Ishikawa (cell line): Measurements from ENCODE around the gene FADS2.

Source experiments
- CEBPB ChIP-seq: IDR thresholded peaks from 2 replicates; pipeline ENCODE4 v1.6.1; 2012
- CREB1 ChIP-seq: IDR thresholded peaks from 2 replicates; pipeline ENCODE4 v1.6.1; 2012; ENCODE audit warnings: low read depth
- EGR1 ChIP-seq: IDR thresholded peaks from 2 replicates; pipeline ENCODE4 v1.6.1; 2012
- EP300 ChIP-seq: IDR thresholded peaks from 2 replicates; pipeline ENCODE4 v1.6.1; 2012; ENCODE audit warnings: borderline replicate concordance
- FOXM1 ChIP-seq: IDR thresholded peaks from 2 replicates; pipeline ENCODE4 v1.6.1; 2012; ENCODE audit warnings: low read depth, borderline replicate concordance
- NFIC ChIP-seq: IDR thresholded peaks from 2 replicates; pipeline ENCODE4 v1.6.1; 2012
- RAD21 ChIP-seq: IDR thresholded peaks from 2 replicates; pipeline ENCODE4 v1.6.1; 2012; ENCODE audit warnings: low read depth
- TAF1 ChIP-seq: IDR thresholded peaks from 2 replicates; pipeline ENCODE4 v1.6.1; 2012; ENCODE audit warnings: low read depth, mild to moderate bottlenecking
- TCF12 ChIP-seq: IDR thresholded peaks from 2 replicates; pipeline ENCODE4 v1.6.1; 2012; ENCODE audit warnings: low read depth
- TEAD4 ChIP-seq: IDR thresholded peaks from 2 replicates; pipeline ENCODE4 v1.6.1; 2012
- YY1 ChIP-seq: IDR thresholded peaks from 2 replicates; pipeline ENCODE4 v1.6.1; 2012; ENCODE audit warnings: low read depth
- ZBTB7A ChIP-seq: IDR thresholded peaks from 2 replicates; pipeline ENCODE4 v1.6.1; 2012; ENCODE audit warnings: low read depth
- TF ChIP-seq, protein P1 (sequence below): IDR thresholded peaks from 2 replicates; pipeline ENCODE4 v1.6.1; 2012; ENCODE audit warnings: low read depth, mild to moderate bottlenecking
- TF ChIP-seq, protein P2 (sequence below): IDR thresholded peaks from 2 replicates; pipeline ENCODE4 v1.6.1; 2012
- TF ChIP-seq, protein P3 (sequence below): IDR thresholded peaks from 2 replicates; pipeline ENCODE4 v1.6.1; 2012

Gene FADS2

DNA sequence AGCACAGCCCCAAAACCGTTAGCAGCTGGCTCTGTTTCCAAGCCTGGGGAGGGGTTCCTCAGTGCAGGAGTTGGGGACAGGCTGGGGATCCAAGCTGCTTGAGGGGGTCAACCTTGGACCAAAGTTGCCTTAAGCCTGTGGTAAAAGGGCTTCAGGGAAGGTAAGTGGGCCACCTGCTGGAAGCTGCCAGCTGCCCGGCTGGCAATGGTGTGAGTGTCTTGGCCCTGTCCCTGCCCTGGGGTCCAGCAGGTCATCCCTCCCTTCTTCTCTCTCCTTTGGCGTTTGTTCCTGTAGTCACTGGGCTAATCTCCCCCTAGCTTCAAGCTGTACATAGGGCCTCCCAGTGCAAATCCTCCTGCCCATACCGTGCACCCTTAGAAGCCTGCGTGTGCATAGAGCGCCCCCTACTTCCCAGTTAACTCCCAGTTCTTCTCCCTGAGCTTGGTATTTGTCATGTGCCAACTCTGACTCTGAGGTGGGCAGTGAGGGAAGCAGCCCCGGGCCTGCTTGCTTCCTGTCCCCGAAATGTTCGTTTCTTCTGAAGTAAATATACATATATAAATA is 40.1 kb upstream of the FADS2 start:
- TF ChIP-seq CREB1 (no peak), RAD21 (peak; percentile 60), TAF1 (no peak), YY1 (no peak), EGR1 (no peak), EP300 (no peak)
- TF ChIP-seq, protein P1, sequence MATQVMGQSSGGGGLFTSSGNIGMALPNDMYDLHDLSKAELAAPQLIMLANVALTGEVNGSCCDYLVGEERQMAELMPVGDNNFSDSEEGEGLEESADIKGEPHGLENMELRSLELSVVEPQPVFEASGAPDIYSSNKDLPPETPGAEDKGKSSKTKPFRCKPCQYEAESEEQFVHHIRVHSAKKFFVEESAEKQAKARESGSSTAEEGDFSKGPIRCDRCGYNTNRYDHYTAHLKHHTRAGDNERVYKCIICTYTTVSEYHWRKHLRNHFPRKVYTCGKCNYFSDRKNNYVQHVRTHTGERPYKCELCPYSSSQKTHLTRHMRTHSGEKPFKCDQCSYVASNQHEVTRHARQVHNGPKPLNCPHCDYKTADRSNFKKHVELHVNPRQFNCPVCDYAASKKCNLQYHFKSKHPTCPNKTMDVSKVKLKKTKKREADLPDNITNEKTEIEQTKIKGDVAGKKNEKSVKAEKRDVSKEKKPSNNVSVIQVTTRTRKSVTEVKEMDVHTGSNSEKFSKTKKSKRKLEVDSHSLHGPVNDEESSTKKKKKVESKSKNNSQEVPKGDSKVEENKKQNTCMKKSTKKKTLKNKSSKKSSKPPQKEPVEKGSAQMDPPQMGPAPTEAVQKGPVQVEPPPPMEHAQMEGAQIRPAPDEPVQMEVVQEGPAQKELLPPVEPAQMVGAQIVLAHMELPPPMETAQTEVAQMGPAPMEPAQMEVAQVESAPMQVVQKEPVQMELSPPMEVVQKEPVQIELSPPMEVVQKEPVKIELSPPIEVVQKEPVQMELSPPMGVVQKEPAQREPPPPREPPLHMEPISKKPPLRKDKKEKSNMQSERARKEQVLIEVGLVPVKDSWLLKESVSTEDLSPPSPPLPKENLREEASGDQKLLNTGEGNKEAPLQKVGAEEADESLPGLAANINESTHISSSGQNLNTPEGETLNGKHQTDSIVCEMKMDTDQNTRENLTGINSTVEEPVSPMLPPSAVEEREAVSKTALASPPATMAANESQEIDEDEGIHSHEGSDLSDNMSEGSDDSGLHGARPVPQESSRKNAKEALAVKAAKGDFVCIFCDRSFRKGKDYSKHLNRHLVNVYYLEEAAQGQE = no peak
- TF ChIP-seq, protein P2, sequence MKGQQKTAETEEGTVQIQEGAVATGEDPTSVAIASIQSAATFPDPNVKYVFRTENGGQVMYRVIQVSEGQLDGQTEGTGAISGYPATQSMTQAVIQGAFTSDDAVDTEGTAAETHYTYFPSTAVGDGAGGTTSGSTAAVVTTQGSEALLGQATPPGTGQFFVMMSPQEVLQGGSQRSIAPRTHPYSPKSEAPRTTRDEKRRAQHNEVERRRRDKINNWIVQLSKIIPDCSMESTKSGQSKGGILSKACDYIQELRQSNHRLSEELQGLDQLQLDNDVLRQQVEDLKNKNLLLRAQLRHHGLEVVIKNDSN = no peak
- TF ChIP-seq, protein P3, sequence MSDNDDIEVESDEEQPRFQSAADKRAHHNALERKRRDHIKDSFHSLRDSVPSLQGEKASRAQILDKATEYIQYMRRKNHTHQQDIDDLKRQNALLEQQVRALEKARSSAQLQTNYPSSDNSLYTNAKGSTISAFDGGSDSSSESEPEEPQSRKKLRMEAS = no peak

DNA sequence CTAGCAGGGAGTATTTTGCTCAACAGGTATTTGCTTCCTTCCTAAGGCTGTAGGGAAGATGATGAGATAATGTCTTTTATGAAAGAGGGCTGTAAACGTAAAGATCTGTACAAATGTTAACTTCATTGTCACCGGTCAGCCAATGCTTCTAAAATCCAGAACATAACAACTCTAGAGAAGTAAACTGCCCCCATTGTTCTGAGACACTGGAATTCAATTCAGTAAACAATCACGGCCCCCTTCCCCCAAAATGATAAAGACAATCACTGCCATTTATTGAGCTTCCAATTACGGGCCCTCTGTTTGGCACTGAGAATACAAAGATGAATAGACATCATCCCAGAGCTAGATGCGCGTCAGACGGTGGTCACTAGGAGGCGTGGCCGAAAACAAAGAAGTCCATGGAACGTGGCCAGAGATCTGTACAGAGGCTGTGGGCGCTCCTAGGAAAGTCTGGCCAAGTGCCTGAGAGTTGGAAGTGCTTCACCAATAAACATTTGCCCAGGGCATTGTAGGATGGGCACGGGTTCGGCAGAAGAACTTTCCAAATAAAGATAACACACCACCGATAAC is 36.3 kb upstream of the FADS2 start:
- peak; percentile 31; the same call in 1 of the 2 replicates for TF ChIP-seq NFIC
- TF ChIP-seq, protein P3 = no peak

DNA sequence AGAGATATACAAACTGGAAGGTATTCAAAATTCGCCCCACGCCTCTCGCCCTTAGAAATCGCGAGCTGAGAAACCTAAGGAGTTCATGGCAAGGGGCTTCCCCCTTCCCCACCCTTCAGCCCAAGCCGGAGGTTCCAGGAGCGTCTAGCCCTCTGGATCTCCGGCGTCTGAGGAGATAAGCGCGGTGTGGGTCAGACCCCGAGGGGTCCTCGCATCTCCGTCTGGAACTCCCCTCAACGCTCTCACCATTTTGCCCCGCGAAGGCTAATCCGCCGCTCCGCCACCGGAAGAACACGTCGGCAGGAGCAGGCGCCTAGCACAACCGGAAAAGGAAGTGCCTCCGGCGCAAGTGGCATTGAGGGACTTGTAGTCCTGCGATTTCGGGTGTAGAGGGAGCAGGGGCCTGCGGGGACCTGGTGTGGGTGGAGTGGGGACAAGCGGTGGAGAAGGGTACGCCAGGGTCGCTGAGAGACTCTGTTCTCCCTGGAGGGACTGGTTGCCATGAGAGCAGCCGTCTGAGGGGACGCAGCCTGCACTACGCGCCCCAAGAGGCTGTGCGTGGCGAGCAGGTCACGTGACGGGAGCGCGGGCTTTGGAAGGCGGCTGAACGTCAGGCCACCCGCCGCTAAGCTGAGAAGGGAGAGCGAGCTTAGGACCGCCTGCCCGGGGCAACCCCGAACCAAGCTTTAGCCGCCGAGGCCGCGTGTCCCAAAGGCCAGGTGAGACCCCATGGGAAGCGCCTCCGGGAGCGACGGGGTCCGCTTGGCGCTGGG is 35.6 kb upstream of the FADS2 start, which contains the start of the genes FEN1 and TMEM258:
FEN1 (plus strand) TSS at position 602 of the 773 bp plus-strand sequence. CDS start 2,451 bp downstream, outside the sequence.
TMEM258 (minus strand) TSS at position 290 of the 773 bp plus-strand sequence; CDS start at position 249, 41 bp downstream.
- TF ChIP-seq, protein P2 = peak; percentile 99
- TF ChIP-seq CREB1 (peak; percentile 55), TAF1 (peak; percentile 79), FOXM1 (no peak; the same call in 1 of the 2 replicates), YY1 (peak; percentile 77), NFIC (no peak), ZBTB7A (peak; percentile 65)
- TF ChIP-seq, protein P3 = peak; percentile 86

DNA sequence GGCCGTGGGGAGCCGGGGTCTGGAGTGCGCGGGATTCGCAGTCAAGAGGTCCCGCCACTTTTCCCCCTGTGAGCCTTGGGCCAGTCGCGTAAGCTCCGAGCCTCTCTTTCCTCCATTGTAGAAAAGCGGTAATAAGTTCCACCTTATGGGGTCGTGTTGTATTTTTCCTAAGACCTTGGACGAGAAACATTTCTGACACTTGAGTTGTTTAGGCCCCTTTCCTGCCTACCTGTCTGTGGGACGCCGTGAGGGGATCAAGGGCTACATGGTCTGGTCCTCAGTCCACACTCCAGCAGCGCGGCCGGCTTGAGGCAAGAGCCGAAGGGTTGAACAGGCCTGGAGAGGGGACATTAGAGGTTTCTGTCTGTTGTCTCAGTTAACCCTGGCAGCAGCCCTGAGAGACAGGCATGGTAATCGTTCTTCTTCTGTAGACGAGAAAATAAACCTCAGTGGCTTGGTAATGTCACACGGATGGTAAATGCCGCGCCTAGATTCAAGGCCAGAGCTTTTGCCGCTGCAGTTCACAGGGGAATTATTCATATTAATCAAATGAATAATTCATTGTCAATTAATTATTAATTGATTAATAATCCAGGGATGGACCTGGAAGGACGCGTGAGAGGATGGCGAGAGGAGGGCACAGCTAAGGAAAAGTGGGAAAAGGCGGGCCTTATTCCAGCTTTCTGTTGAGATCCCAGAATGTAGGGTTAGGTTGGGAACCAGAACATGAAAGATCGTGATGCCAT is 34.8 kb upstream of the FADS2 start:
- TF ChIP-seq TAF1 (0 out of 2 replicates have a peak, but pooled peaks have one; percentile 4), YY1 (no peak), TEAD4 (no peak)

DNA sequence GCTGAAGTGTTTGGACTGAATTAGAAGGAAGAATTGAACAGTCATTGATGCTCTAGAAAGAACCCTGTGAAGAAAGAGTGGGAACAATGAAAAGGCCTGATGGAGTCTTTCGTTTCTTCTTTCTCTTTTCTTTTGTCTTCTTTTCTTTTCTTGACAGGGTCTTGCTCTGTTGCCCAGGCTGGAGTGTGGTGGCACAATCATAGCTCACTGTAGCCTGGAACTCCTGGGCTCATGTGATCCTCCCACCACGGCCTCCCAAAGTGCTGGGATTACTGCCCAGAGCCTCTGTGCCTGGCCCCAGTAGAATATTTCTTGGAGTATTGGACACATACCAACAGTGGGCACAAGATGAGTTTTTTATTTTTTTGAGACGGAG is 34.3 kb upstream of the FADS2 start:
- no peak for TF ChIP-seq NFIC
- no peak for TF ChIP-seq CREB1
- no peak for TF ChIP-seq RAD21
- no peak for TF ChIP-seq TEAD4
- TF ChIP-seq CEBPB = no peak
- TF ChIP-seq ZBTB7A = no peak
- no peak for TF ChIP-seq EP300
- TF ChIP-seq FOXM1 = no peak
- TF ChIP-seq TCF12 = no peak
- no peak for TF ChIP-seq TAF1
- no peak for TF ChIP-seq EGR1
- TF ChIP-seq, protein P1 = no peak
- TF ChIP-seq, protein P2 = no peak
- no peak for TF ChIP-seq YY1
- TF ChIP-seq, protein P3 = no peak
